K562 (cell line): ENCODE data around the gene CATSPER4. TPM values are rescaled to one million over a fixed set of nuclear protein-coding genes. Genes with fewer than 3 reads are reported as not detected.

Source experiments
- JUNB ChIP-seq: fragments of 450-650 bp; formaldehyde crosslinking; conservative IDR thresholded peaks from 2 replicates; pipeline ENCODE4 v1.4.0; 2020; ENCODE audit warnings: mild to moderate bottlenecking
- SREBF1 ChIP-seq: fragments of 150-350 bp; IDR thresholded peaks from 2 replicates; pipeline ENCODE4 v1.6.1; 2014; ENCODE audit warnings: antibody characterized with exemption, low read depth, low read length, borderline replicate concordance
- THRA ChIP-seq: fragments of 450-650 bp; IDR thresholded peaks from 2 replicates; pipeline ENCODE4 v1.6.1; 2017; ENCODE audit warnings: mild to moderate bottlenecking, moderate library complexity
- ZNF609 ChIP-seq: sonication (generic); formaldehyde crosslinking; IDR thresholded peaks from 2 replicates; pipeline ENCODE4 v1.8.1; 2023; ENCODE audit warnings: missing genetic modification reagents, mild to moderate bottlenecking, borderline replicate concordance
- polyA plus RNA-seq, 8 experiments: library from polyadenylated mRNA; depleted of rRNA in 4 of 8; stranded (reverse) in 5 of 8; unstranded in 3 of 8; fragments of >200 nt; fragmentation: Nextera tagmentation in 2 of 8; fragmentation: Illumina TruSeq in 1 of 8; extraction: Ambion mirVana in 2 of 8; extraction: Trizol in 1 of 8; gene quantifications; 2 replicates each; pipeline versions ENCODE4 v1.2.1 to v1.2.3, GENCODE V29; 2011 to 2014; ENCODE audit warnings: inconsistent platforms in 1 of 8, missing spikeins in 1 of 8
- total RNA-seq, 7 experiments: library from RNA; depleted of rRNA in 6 of 7; stranded (reverse); fragments of >200 nt in 6 of 7; fragmentation: Illumina TruSeq in 2 of 7; extraction: Trizol in 2 of 7; gene quantifications; 2 replicates each; pipeline versions ENCODE4 v1.2.1 to v1.2.3, GENCODE V29; 2011 to 2021; ENCODE audit warnings: low replicate concordance in 1 of 7

Gene CATSPER4
- total and polyA plus RNA-seq, 9 of the 15 experiments (the other 6 are each of a cell fraction or from before 2014, with no cell fraction given), result 0.04 to 0.13 TPM; not detected in 7

GRCh38 chr1:26184883-26185282 lies 5.5 kb upstream of the CATSPER4 start (continued):
- no peak for TF ChIP-seq ZNF609 (CRISPR knock-in tag)
- no peak for TF ChIP-seq JUNB (CRISPR knock-in tag)
- no peak for TF ChIP-seq THRA
- no peak for TF ChIP-seq SREBF1
